HG02610 (cell line): ENCODE measurements around the gene HNRNPH2.

Source experiments
- ATAC-seq: cut with Tn5 transposase; IDR thresholded peaks from one replicate; pipeline ENCODE4 v1.9.1; 2021; ENCODE audit warnings: mild to moderate bottlenecking, moderate library complexity; ENCODE audit not compliant: unreplicated experiment

HNRNPH2 gene

GRCh38 chrX:101450961-101451360 is 42.9 kb downstream of the HNRNPH2 start:
- no peak for ATAC-seq

GRCh38 chrX:101452056-101452455 is 44.0 kb downstream of the HNRNPH2 start:
- ATAC-seq: no peak

GRCh38 chrX:101460669-101461068 is 52.6 kb downstream of the HNRNPH2 start:
- ATAC-seq: no peak

GRCh38 chrX:101462892-101463291 is 54.9 kb downstream of the HNRNPH2 start:
- no peak for ATAC-seq
